Coronary artery (tissue), 2 donors: ENCODE data around the gene TEAD4.

ENCODE experiments used
- DNase-seq: peaks from one replicate; pipeline ENCODE4 v3.0.0-alpha.2; 2017; ENCODE audit warnings: low spot score
- H3K27ac ChIP-seq, 2 donors: fragments of 200-600 bp; sonication (generic); one replicate each; pipeline ENCODE4 v1.5.1; 2016 to 2019
- H3K4me3 ChIP-seq: fragments of 200-600 bp; sonication (generic); 2 replicates; pipeline ENCODE4 v1.5.1; 2016; ENCODE audit warnings: mild to moderate bottlenecking, moderate library complexity
- CTCF ChIP-seq: fragments of 200-600 bp; sonication (generic); IDR thresholded peaks from one replicate; pipeline ENCODE4 v1.5.1; 2019; ENCODE audit warnings: antibody characterized with exemption

The TEAD4 gene

GRCh38 chr12:2967651-2968050, 8.5 kb downstream of the TEAD4 start:
- TF ChIP-seq CTCF = no peak
- no peak for DNase-seq
- H3K27ac ChIP-seq = no peak overlapping the region
- H3K4me3 ChIP-seq = no peak overlapping the region

GRCh38 chr12:2970744-2971143, 11.5 kb downstream of the TEAD4 start:
- DNase-seq = no peak
- no peak for TF ChIP-seq CTCF
- no peak overlapping the region for H3K4me3 ChIP-seq
- H3K27ac ChIP-seq = no peak overlapping the region

- TF ChIP-seq CTCF = no peak
- no peak overlapping the region for H3K4me3 ChIP-seq
- DNase-seq = no peak
- H3K27ac ChIP-seq = no peak overlapping the region
These were observed 14.4 kb downstream of the TEAD4 start for GRCh38 chr12:2973566-2973965.

- TF ChIP-seq CTCF = no peak
- Histone ChIP-seq H3K27ac (peak overlapping the region in 1 of 2 donors; percentile 33), H3K4me3 (peak overlapping the region; percentile 58)
- no peak for DNase-seq
These were observed 15.4 kb downstream of the TEAD4 start for GRCh38 chr12:2974560-2974971.

- no peak for DNase-seq
- Histone ChIP-seq H3K4me3 (no peak overlapping the region), H3K27ac (no peak overlapping the region)
- TF ChIP-seq CTCF = no peak
These were observed 17.4 kb downstream of the TEAD4 start for GRCh38 chr12:2976581-2976996.

GRCh38 chr12:2977776-2978175, 18.6 kb downstream of the TEAD4 start:
- H3K4me3 ChIP-seq = no peak overlapping the region
- H3K27ac ChIP-seq = no peak overlapping the region
- TF ChIP-seq CTCF = no peak
- no peak for DNase-seq

- DNase-seq = no peak
- no peak overlapping the region for H3K27ac ChIP-seq
- no peak for TF ChIP-seq CTCF
- H3K4me3 ChIP-seq = no peak overlapping the region
These were observed 20.6 kb downstream of the TEAD4 start for GRCh38 chr12:2979806-2980205.
